Type B pancreatic cell (in vitro differentiated cells): ENCODE results near the gene MUC4. TPM values are rescaled to one million over a fixed set of nuclear protein-coding genes. Genes with fewer than 3 reads are reported as not detected.
"Not testable (repeated sequence)": the region's sequence is repeated elsewhere in the genome, so short reads cannot be mapped to it uniquely, and the experiment has no call there.

Source experiments
- DNase-seq: peaks from one replicate; pipeline ENCODE4 v3.0.0; 2021; ENCODE audit warnings: mixed read lengths; ENCODE audit not compliant: unreplicated experiment; ENCODE audit errors: extremely low spot score
- H3K27ac Mint-ChIP-seq: 2 replicates; pipeline ENCODE4 v1.8.0; 2021; ENCODE audit warnings: mild to moderate bottlenecking, mixed read lengths
- H3K27me3 Mint-ChIP-seq: 2 replicates; pipeline ENCODE4 v1.8.0; 2021; ENCODE audit warnings: mixed read lengths
- H3K36me3 Mint-ChIP-seq: 2 replicates; pipeline ENCODE4 v1.8.0; 2021; ENCODE audit warnings: mixed read lengths
- H3K4me1 Mint-ChIP-seq: one replicate; pipeline ENCODE4 v1.8.0; 2021; ENCODE audit warnings: mixed read lengths; ENCODE audit not compliant: unreplicated experiment
- H3K4me3 Mint-ChIP-seq: 2 replicates; pipeline ENCODE4 v1.8.0; 2021; ENCODE audit warnings: mild to moderate bottlenecking, mixed read lengths
- H3K9me3 Mint-ChIP-seq: 2 replicates; pipeline ENCODE4 v1.8.0; 2021; ENCODE audit warnings: mixed read lengths
- CTCF ChIP-seq: fragments of 200-600 bp; sonication (generic); conservative IDR thresholded peaks from 2 replicates; pipeline ENCODE4 v1.5.0; 2021; ENCODE audit warnings: antibody characterized with exemption, mild to moderate bottlenecking
- total RNA-seq: library from RNA; stranded (reverse); gene quantifications from 2 replicates; pipeline ENCODE4 v1.2.1, GENCODE V29; 2021; ENCODE audit warnings: low replicate concordance

Gene MUC4
- total RNA-seq, 1 donor from 2014 or later: 2.4 TPM

DNA sequence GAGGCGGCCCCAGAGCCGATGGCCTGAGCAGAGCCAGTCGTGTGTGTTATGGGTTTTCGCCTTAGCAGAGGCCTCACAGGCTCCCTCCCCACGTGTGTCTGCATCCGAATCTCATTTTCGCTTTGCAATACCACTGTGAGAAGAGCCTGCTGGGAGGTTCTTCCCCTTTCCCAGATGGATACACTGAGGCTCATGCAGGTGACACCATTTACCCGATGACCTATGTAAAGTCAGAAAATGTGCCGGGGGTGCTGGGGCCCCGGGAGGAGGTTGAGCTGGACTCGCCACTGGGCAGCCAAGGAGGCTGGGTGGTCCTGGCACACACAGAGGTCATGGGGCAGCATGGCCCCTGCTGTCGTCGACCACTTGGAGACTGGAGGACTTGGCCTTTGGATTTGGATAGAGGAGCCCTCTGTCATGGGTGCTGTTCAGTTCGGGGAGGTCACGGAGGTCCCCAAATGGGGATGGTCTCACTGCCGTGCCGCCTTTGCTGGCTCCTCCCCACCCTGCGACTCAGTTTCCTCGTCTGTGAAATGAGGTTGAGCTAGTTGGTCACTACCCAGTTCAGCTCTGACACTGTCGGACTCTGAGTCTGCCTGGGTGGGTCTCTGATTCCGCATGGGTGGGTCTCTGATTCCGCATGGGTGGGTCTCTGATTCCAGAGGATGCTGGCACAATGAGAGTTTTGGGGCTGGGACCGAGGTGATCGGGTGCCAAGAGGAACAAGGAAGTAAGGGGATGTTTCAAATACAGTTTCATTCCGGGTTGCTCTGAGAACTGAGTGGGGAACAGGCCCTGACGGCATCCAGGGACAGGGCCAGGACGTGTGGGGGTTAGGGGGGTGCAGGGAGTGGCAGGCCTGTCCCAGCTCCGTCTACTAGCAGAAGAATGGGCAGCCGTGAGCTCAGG, 23.2 kb upstream of the MUC4 start:
- Mint-ChIP-seq H3K4me3 (no peak overlapping the region), H3K9me3 (no peaks in the 10 kb centered on the region), H3K27ac (no peak overlapping the region), H3K27me3 (peaks cover 19% of the 10 kb centered on the region), H3K36me3 (no peaks in the 10 kb centered on the region), H3K4me1 (no peaks in the 10 kb centered on the region)
- no peak for DNase-seq
- TF ChIP-seq CTCF: no peak

GRCh38 chr3:195829897-195830254, 18.1 kb upstream of the MUC4 start:
- no peaks in the 10 kb centered on the region for H3K9me3 Mint-ChIP-seq
- H3K4me3 Mint-ChIP-seq: no peak overlapping the region
- TF ChIP-seq CTCF: no peak
- no peak for DNase-seq
- H3K36me3 Mint-ChIP-seq: no peaks in the 10 kb centered on the region
- no peaks in the 10 kb centered on the region for H3K4me1 Mint-ChIP-seq
- peaks cover 6% of the 10 kb centered on the region for H3K27me3 Mint-ChIP-seq
- H3K27ac Mint-ChIP-seq: no peak overlapping the region

DNA sequence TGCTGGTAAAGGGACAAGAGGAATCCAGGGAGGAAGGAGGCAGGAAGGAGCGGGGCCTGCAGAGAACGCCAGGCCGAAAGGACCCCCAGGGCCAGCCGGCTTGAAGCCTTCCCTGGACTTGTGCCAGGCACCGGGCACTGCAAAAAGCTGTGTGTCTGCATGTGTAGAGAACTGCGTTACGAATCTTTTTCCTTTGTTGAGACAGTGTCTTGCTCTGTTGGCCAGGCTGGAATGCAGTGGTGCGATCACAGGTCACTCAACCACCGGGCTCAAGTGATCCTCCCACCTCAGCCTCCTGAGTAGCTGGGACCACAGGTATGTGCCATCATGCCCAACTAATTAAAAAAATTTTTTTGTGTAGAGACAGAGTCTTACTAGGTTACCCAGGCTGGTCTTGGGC, 17.0 kb upstream of the MUC4 start:
- Mint-ChIP-seq H3K4me3 (no peak overlapping the region), H3K36me3 (no peaks in the 10 kb centered on the region), H3K9me3 (no peaks in the 10 kb centered on the region), H3K27ac (no peak overlapping the region), H3K27me3 (peaks cover 8% of the 10 kb centered on the region), H3K4me1 (peaks cover 1% of the 10 kb centered on the region)
- no peak for DNase-seq
- TF ChIP-seq CTCF: no peak

GRCh38 chr3:195825857-195826804, 14.4 kb upstream of the MUC4 start:
- Mint-ChIP-seq H3K4me1 (peaks cover 6% of the 10 kb centered on the region), H3K4me3 (no peak overlapping the region), H3K27ac (no peak overlapping the region), H3K27me3 (peaks cover 13% of the 10 kb centered on the region), H3K9me3 (no peaks in the 10 kb centered on the region), H3K36me3 (no peaks in the 10 kb centered on the region)
- DNase-seq: no peak
- no peak for TF ChIP-seq CTCF

DNA sequence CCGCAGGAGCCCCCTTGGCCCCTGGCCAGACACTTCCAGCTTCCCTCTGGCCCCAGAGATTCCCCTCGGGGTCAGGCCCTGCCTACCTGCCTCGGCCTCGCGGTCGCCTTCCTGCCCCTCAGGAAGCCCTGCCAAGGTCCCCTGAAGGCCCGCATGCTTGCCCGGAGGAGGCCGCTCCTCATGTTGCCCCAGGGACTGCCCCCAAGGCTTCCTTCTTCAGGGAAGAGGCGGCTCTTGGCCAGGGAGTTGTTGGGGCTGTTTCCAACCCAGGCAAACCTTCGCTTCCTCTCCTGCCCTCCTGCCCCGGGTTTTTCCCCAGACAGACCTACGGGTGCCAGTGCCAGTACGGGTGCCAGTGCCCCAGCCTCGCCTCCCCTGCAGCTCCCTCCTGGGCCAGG, 13.5 kb upstream of the MUC4 start:
- H3K36me3 Mint-ChIP-seq: no peaks in the 10 kb centered on the region
- DNase-seq: no peak

DNA sequence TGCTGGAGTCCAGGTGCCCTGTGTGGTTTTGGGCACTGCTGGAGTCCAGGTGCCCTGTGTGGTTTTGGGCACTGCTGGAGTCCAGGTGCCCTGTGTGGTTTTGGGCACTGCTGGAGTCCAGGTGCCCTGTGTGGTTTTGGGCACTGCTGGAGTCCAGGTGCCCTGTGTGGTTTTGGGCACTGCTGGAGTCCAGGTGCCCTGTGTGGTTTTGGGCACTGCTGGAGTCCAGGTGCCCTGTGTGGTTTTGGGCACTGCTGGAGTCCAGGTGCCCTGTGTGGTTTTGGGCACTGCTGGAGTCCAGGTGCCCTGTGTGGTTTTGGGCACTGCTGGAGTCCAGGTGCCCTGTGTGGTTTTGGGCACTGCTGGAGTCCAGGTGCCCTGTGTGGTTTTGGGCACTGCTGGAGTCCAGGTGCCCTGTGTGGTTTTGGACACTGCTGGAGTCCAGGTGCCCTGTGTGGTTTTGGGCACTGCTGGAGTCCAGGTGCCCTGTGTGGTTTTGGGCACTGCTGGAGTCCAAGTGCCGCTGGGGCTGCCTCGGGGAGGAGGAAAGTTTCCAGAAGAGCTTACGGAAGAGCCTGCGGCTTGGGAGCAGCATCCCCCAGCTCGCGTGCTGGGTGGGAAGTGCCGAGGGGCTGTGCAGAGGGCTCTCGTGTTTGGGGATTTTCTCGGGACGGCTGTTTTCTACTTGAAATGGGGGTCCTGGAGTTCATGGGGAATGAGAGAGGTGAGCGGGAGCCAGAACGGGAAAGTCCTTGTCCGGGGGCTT, 12.9 kb upstream of the MUC4 start:
- not testable (repeated sequence) for H3K27ac Mint-ChIP-seq, H3K27me3 Mint-ChIP-seq, H3K36me3 Mint-ChIP-seq, DNase-seq, H3K4me1 Mint-ChIP-seq, H3K9me3 Mint-ChIP-seq, H3K4me3 Mint-ChIP-seq

More for the DNA sequence above, 13.5 kb upstream of the MUC4 start:
- Mint-ChIP-seq H3K4me1 (peaks cover 6% of the 10 kb centered on the region), H3K9me3 (no peaks in the 10 kb centered on the region), H3K27me3 (peaks cover 10% of the 10 kb centered on the region), H3K4me3 (no peak overlapping the region), H3K27ac (no peak overlapping the region)
- no peak for TF ChIP-seq CTCF
